ENCODE data around the gene SHROOM2.

GRCh38 chrX:9821572-9821971 lies 35.3 kb downstream of the SHROOM2 start:
- no peak for TF ChIP-seq ZNF350 (tag by site-specific recombination; IDR thresholded peaks at IDR 0.05)
- no peak for TF ChIP-seq ZNF548 (tag by site-specific recombination; IDR thresholded peaks at IDR 0.05)
- TF ChIP-seq ZNF639 (tag by site-specific recombination; IDR thresholded peaks at IDR 0.05) = no peak
- no peak for TF ChIP-seq IKZF3 (tag by site-specific recombination; IDR thresholded peaks at IDR 0.05)
- no peak for TF ChIP-seq ZXDB (tag by site-specific recombination; IDR thresholded peaks at IDR 0.05)
- TF ChIP-seq ATF2 (tag by site-specific recombination; IDR thresholded peaks at IDR 0.05; ENCODE audit: low read depth) = no peak
- TF ChIP-seq CTCF (tag by site-specific recombination; IDR thresholded peaks at IDR 0.05) = no peak
- TF ChIP-seq MYNN (tag by site-specific recombination; IDR thresholded peaks at IDR 0.05; ENCODE audit: borderline replicate concordance) = no peak
- no peak for TF ChIP-seq INSM2 (tag by site-specific recombination; IDR thresholded peaks at IDR 0.05)
- TF ChIP-seq ZNF645 (tag by site-specific recombination; IDR thresholded peaks at IDR 0.05) = no peak
- no peak for TF ChIP-seq ZBTB21 (tag by site-specific recombination; IDR thresholded peaks at IDR 0.05)
- TF ChIP-seq REST (tag by site-specific recombination; IDR thresholded peaks at IDR 0.05) = no peak
- TF ChIP-seq ZSCAN5A (tag by site-specific recombination; IDR thresholded peaks at IDR 0.05) = no peak

All from HEK293 (cell line).